ENCODE results near the gene SLC7A4.
"Not testable (repeated sequence)": the region's sequence is repeated elsewhere in the genome, so short reads cannot be mapped to it uniquely, and the experiment has no call there.

SLC7A4 gene

GRCh38 chr22:21064425-21064824 is 32.1 kb upstream of the SLC7A4 start:
- not testable (repeated sequence) for DNase-seq (ENCODE audit: low read depth)

- not testable (repeated sequence) for DNase-seq (ENCODE audit: low read depth)
Measured at GRCh38 chr22:21061660-21062321, 29.4 kb upstream of the SLC7A4 start.

GRCh38 chr22:21060363-21060762 is 28.0 kb upstream of the SLC7A4 start:
- DNase-seq (ENCODE audit: low read depth), result not testable (repeated sequence)

- no peak for DNase-seq (ENCODE audit: low read depth)
Measured at GRCh38 chr22:21055880-21056319, 23.5 kb upstream of the SLC7A4 start.

- no peak for DNase-seq (ENCODE audit: low read depth)
Measured at GRCh38 chr22:21055564-21055834, 23.1 kb upstream of the SLC7A4 start.

- DNase-seq (ENCODE audit: low read depth), result no peak
Measured at GRCh38 chr22:21054714-21055563, 22.6 kb upstream of the SLC7A4 start.

GRCh38 chr22:21054046-21054713 is 21.8 kb upstream of the SLC7A4 start:
- no peak for DNase-seq (ENCODE audit: low read depth)

- no peak for DNase-seq (ENCODE audit: low read depth)
Measured at GRCh38 chr22:21052715-21053459, 20.5 kb upstream of the SLC7A4 start.

- no peak for DNase-seq (ENCODE audit: low read depth)
Measured at GRCh38 chr22:21051831-21052400, 19.6 kb upstream of the SLC7A4 start.

- DNase-seq (ENCODE audit: low read depth), result no peak
Measured at GRCh38 chr22:21051145-21051830, 18.9 kb upstream of the SLC7A4 start.

GRCh38 chr22:21048965-21049364 is 16.6 kb upstream of the SLC7A4 start:
- not testable (repeated sequence) for DNase-seq (ENCODE audit: low read depth)

GRCh38 chr22:21048448-21048847 is 16.1 kb upstream of the SLC7A4 start:
- not testable (repeated sequence) for DNase-seq (ENCODE audit: low read depth)

GRCh38 chr22:21047730-21048129 is 15.4 kb upstream of the SLC7A4 start:
- no peak for DNase-seq (ENCODE audit: low read depth)

GRCh38 chr22:21047035-21047661 is 14.8 kb upstream of the SLC7A4 start:
- no peak for DNase-seq (ENCODE audit: low read depth)

GRCh38 chr22:21045585-21046294 is 13.4 kb upstream of the SLC7A4 start, which contains the start of gene LRRC74B:
LRRC74B (plus strand) TSS chr22:21045946; CDS start chr22:21045987, 41 bp downstream.
- DNase-seq (ENCODE audit: low read depth), result peak; percentile 73

GRCh38 chr22:21044931-21045584 is 12.7 kb upstream of the SLC7A4 start:
- no peak for DNase-seq (ENCODE audit: low read depth)

GRCh38 chr22:21043860-21044535 is 11.6 kb upstream of the SLC7A4 start:
- no peak for DNase-seq (ENCODE audit: low read depth)

- DNase-seq (ENCODE audit: low read depth), result no peak
Measured at GRCh38 chr22:21042978-21043859, 10.9 kb upstream of the SLC7A4 start.
